ENCODE results near the gene TMEM132C. TPM values are rescaled to one million over a fixed set of nuclear protein-coding genes. Genes with fewer than 3 reads are reported as not detected.

TMEM132C gene
- total RNA-seq, 1 experiment from 2014 or later = 0.14 TPM

DNA sequence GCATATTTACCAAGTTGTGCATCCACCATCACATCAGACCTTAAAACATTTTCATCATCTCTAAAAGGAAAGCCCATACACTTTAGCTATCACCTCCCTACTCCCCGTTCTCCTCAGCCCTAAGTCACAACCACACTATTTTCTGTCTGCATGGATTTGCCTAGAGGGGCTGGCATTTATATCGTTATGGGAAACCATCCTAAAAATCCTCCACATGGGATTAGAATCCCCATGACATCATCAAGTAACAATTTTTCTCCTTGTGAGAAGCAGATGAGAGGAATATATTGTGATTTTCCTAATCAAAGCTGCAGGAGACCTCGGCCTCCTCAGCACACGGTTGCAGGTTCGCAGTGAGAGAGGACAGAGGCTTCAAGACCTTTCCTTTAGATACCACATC is 442.7 kb downstream of the TMEM132C start:
- H3K27me3 ChIP-seq (ENCODE audit: control insufficient read depth, insufficient read depth, low read length) = no peaks in the 10 kb centered on the region
- no peaks in the 10 kb centered on the region for H3K36me3 ChIP-seq (replicated peaks; ENCODE audit: control insufficient read depth, insufficient read depth, low read length)
- DNase-seq = no peak
- no peak overlapping the region for H3K4me3 ChIP-seq (ENCODE audit: insufficient read depth, low read depth, low read length)

DNA sequence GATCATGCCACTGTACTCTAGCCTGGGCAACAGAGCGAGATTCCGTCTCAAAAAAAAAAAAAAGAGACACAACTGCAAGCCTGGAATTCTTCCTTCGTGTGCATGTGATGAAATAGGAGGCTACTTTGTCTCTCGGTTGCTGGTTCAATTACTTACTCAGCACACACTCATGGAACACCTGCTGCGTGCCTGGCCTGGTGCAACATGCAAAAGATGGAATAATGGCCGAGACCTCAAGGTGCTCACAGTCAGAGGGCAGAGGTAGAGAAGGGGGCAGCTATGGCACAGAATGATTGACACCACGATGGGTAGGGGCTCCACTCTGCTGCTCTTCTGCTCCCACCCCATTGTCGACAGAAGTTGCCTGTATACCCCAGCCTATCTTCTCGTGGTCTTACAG is 444.5 kb downstream of the TMEM132C start:
- no peaks in the 10 kb centered on the region for H3K36me3 ChIP-seq (replicated peaks; ENCODE audit: control insufficient read depth, insufficient read depth, low read length)
- no peak overlapping the region for H3K4me3 ChIP-seq (ENCODE audit: insufficient read depth, low read depth, low read length)
- no peak for DNase-seq
- no peaks in the 10 kb centered on the region for H3K27me3 ChIP-seq (ENCODE audit: control insufficient read depth, insufficient read depth, low read length)

DNA sequence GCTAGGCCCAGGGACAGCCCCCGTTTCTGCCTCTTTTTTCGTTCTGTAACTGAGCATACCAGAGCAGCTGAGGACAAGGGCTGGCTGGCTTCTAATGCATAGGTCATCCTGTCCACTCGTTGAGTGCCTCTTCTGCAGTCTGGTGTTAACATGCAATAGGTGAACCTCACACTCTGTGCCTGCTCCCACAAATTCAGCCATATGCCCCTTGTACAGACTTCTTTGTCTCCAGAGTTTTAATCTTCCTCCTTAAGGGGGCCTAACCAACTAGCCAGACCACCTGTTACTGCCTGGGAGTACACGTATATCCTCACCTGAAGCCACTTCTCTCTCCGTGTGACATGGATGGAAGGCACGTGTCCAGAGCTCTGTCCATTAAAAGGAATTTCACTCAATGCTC is 445.7 kb downstream of the TMEM132C start:
- no peak for DNase-seq
- H3K36me3 ChIP-seq (replicated peaks; ENCODE audit: control insufficient read depth, insufficient read depth, low read length) = no peaks in the 10 kb centered on the region
- no peak overlapping the region for H3K4me3 ChIP-seq (ENCODE audit: insufficient read depth, low read depth, low read length)
- H3K27me3 ChIP-seq (ENCODE audit: control insufficient read depth, insufficient read depth, low read length) = no peaks in the 10 kb centered on the region

DNA sequence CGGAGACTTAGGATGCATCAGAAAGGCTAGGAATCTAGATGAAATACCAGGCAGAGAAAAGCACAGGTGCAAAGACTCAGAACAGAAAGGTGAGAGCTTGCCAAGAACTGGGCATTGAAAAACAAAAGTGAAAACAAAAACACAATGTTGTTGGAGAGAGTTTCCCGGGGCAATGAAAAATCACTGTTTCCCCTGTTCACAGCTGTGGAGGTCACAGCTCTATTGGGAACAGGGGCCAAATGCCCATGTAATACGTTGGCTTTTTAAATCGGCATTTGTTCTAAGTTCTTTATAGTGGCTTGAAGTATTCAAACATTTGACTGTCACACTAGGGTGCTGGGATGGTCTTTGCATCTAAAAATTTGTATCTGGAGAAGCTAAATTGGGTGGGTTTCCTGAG is 448.5 kb downstream of the TMEM132C start:
- Histone ChIP-seq H3K36me3 (replicated peaks; ENCODE audit: control insufficient read depth, insufficient read depth, low read length) (no peaks in the 10 kb centered on the region), H3K27me3 (ENCODE audit: control insufficient read depth, insufficient read depth, low read length) (no peaks in the 10 kb centered on the region), H3K4me3 (ENCODE audit: insufficient read depth, low read depth, low read length) (no peak overlapping the region)
- no peak for DNase-seq

DNA sequence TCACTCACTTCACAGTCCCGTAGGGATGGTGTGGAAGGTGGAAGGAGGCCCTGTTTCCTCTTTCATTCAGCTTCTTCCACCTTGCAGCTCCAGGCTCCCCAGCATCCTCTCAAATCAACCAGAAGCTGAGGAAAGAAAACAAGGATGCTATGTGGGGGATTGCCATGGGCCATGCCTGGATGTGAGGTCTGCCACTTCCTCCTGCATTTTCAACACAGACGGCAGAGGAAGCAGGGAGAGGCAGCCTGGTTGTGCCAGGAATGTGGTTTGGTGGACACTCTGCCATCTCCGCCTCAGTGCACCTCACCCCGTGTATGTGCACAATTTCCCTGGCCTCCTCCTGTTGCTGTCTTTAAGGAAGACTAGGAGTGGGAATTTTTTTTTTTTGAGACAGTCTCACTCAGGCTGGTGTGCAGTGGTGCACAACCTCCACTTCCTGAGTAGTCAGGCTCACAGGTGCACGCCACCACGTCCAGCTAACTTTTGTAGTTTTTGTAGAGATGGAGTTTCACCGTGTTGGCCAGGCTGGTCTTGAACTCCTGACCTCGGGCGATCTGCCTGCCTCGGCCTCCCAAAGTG is 457.6 kb downstream of the TMEM132C start:
- no peak for DNase-seq
- no peaks in the 10 kb centered on the region for H3K36me3 ChIP-seq (replicated peaks; ENCODE audit: control insufficient read depth, insufficient read depth, low read length)
- no peak overlapping the region for H3K4me3 ChIP-seq (ENCODE audit: insufficient read depth, low read depth, low read length)
- H3K27me3 ChIP-seq (ENCODE audit: control insufficient read depth, insufficient read depth, low read length) = no peaks in the 10 kb centered on the region

DNA sequence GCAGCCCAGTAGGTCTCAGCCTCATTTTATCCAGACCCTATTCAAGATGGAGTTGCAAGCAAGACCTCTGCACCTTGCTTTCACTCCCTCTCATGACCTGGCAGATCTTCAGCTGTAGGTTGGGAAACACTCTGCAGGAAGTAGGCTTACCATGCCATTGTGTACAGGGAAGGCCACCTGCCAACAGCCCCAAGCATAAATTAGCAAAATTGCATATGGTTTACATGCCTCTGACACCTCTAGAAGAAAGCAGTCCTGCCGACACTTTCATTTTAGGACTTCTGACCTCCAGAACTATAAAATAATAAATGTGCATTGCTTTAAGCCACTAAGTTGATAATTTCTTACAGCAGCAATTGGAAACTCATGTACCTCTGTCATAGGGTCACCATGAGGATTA is 459.9 kb downstream of the TMEM132C start:
- no peak for DNase-seq
- Histone ChIP-seq H3K4me3 (ENCODE audit: insufficient read depth, low read depth, low read length) (no peak overlapping the region), H3K27me3 (ENCODE audit: control insufficient read depth, insufficient read depth, low read length) (peaks cover 2% of the 10 kb centered on the region; the same call in 1 of the 2 replicates), H3K36me3 (replicated peaks; ENCODE audit: control insufficient read depth, insufficient read depth, low read length) (no peaks in the 10 kb centered on the region)

DNA sequence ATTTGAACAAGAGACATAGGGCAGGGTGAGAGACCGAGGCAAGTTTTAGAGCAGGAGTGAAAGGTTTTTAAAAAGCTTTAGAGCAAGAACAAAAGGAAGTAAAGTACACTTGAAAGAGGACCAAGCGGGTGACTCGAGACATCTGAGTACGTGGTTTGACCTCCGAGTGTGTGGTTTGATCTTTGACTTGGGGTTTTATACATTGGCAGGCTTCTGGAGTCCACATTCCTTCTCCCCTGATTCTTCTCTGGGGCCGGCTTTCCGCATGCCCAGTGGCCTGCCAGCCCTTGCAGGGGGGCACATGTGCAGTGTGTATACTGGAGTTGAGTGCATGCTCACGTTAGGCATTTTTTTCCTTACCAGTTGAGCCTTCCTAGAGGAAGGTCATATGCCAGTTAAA is 460.5 kb downstream of the TMEM132C start:
- DNase-seq = no peak
- no peak overlapping the region for H3K4me3 ChIP-seq (ENCODE audit: insufficient read depth, low read depth, low read length)
- no peaks in the 10 kb centered on the region for H3K36me3 ChIP-seq (replicated peaks; ENCODE audit: control insufficient read depth, insufficient read depth, low read length)
- peaks cover 2% of the 10 kb centered on the region; the same call in 1 of the 2 replicates for H3K27me3 ChIP-seq (ENCODE audit: control insufficient read depth, insufficient read depth, low read length)

DNA sequence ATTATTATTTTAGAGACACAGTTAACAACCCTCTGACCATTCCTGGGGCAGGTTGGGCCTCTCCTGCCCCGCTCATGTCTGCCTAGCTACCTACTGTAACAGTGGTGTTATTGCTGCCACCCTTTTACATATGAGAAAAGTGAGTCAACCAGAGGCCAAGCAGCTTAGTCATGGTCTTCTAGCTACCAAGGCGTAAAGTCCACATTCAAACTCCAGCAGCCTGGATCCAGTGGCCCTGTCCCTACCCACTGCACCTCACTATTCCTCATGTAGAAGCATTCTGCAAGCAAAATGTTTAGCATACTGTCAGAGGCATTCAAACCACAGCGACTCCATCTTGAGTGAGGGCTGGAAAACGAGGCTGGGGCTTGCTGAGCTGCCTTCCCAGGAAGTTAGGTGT is 461.0 kb downstream of the TMEM132C start:
- no peaks in the 10 kb centered on the region for H3K36me3 ChIP-seq (replicated peaks; ENCODE audit: control insufficient read depth, insufficient read depth, low read length)
- DNase-seq = no peak
- H3K4me3 ChIP-seq (ENCODE audit: insufficient read depth, low read depth, low read length) = no peak overlapping the region
- H3K27me3 ChIP-seq (ENCODE audit: control insufficient read depth, insufficient read depth, low read length) = peaks cover 2% of the 10 kb centered on the region

DNA sequence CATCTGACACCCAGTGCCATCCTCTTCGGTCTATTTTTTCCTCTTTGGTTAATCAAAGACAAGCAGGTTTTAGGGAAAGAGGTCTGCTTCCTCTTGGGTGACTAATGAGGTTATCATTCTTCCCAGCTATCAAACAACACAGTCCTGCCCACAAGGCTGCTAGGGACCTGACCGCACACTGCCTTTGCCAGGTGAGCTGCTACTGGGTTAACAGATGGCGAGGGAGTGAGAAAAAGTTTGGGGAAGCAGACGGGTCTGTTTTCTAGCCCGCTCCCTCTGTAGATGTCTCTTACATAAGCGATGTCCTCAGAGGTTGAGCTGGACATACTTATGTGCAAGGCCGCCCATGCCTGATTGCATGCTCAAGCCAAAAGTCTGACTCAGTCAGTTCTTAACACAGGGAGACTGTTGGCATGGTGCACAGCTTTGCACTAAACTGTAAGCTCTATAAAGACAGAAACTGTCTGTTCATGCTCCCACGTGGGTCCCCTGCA is 462.7 kb downstream of the TMEM132C start:
- no peak for DNase-seq
- H3K36me3 ChIP-seq (replicated peaks; ENCODE audit: control insufficient read depth, insufficient read depth, low read length) = no peaks in the 10 kb centered on the region
- H3K4me3 ChIP-seq (ENCODE audit: insufficient read depth, low read depth, low read length) = no peak overlapping the region
- H3K27me3 ChIP-seq (ENCODE audit: control insufficient read depth, insufficient read depth, low read length) = peaks cover 4% of the 10 kb centered on the region

DNA sequence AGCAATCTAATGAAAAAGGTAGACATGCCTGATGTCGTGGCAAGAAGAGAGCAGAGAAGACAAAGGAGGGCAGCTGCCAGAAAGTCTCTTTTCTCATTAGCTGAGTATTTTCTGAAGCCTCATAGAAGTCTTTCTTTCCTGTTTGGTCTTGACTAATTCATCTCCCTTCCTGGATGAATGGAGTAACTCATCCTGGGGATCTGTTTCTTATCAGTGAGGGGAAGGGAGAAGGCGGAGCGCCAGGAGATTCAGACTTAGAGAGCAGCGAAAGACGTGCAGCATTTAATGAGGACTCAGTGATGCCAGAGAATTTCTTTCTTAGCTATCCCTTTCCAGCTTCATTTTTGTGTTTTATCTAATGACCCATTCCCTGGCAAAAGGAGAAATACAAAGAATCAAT is 467.4 kb downstream of the TMEM132C start:
- Histone ChIP-seq H3K36me3 (replicated peaks; ENCODE audit: control insufficient read depth, insufficient read depth, low read length) (no peaks in the 10 kb centered on the region), H3K27me3 (ENCODE audit: control insufficient read depth, insufficient read depth, low read length) (peaks cover 4% of the 10 kb centered on the region), H3K4me3 (ENCODE audit: insufficient read depth, low read depth, low read length) (no peak overlapping the region)
- DNase-seq = no peak

DNA sequence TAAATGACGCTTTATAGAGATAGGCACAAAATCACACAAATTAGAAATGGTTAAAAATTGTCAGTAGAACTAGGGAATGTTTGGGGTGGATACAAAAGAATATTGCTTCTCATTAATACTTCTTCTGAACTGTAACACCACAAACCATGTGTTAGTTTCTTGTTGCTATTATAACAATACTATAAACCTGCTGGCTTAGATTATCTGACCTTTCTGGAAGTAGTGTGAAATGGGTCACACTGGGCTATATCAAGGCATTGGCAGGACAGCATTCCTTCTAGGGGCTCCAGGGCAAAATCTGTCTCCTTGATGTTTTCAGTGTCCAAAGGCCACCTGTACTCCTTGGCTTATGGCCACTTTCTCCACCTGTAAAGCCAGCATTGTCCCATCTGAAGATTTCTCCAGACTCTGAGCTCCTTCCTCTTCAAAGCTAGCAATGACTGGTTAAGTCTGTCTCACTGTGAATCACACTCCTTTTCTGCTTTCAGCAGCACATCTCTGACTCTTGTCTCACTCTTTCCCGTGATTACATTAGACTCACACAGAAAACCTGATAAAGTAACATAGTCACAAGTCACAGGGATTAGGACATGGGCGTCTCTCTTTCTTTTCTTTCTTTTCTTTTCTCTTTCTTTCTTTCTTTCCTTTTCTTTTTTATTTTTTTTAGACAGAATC is 470.5 kb downstream of the TMEM132C start:
- no peak overlapping the region for H3K4me3 ChIP-seq (ENCODE audit: insufficient read depth, low read depth, low read length)
- DNase-seq = no peak
- H3K27me3 ChIP-seq (ENCODE audit: control insufficient read depth, insufficient read depth, low read length) = peaks cover 2% of the 10 kb centered on the region

DNA sequence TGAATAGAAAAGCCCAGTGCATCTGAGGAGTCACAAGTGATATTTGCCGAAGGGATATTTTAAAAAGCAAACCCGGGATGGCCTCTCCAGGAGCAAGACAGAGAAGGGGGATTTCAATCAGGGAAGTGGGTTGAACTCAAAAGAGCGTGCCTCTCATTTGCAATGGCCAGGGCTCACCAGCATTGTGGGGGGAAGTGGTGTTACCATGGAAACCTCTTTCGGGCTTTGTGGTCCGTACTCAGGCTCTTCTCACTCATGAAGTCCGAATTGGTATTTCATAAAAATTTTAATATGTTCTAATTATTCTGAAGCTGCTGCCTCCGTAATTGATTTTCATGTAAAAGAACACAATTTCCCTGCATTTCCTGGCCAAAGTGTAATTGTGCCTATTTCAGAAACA is 476.9 kb downstream of the TMEM132C start:
- no peaks in the 10 kb centered on the region; the same call in 1 of the 2 replicates for H3K27me3 ChIP-seq (ENCODE audit: control insufficient read depth, insufficient read depth, low read length)
- no peaks in the 10 kb centered on the region for H3K36me3 ChIP-seq (replicated peaks; ENCODE audit: control insufficient read depth, insufficient read depth, low read length)
- H3K4me3 ChIP-seq (ENCODE audit: insufficient read depth, low read depth, low read length) = no peak overlapping the region
- DNase-seq = no peak

More for the DNA sequence above, 470.5 kb downstream of the TMEM132C start:
- no peaks in the 10 kb centered on the region for H3K36me3 ChIP-seq (replicated peaks; ENCODE audit: control insufficient read depth, insufficient read depth, low read length)

DNA sequence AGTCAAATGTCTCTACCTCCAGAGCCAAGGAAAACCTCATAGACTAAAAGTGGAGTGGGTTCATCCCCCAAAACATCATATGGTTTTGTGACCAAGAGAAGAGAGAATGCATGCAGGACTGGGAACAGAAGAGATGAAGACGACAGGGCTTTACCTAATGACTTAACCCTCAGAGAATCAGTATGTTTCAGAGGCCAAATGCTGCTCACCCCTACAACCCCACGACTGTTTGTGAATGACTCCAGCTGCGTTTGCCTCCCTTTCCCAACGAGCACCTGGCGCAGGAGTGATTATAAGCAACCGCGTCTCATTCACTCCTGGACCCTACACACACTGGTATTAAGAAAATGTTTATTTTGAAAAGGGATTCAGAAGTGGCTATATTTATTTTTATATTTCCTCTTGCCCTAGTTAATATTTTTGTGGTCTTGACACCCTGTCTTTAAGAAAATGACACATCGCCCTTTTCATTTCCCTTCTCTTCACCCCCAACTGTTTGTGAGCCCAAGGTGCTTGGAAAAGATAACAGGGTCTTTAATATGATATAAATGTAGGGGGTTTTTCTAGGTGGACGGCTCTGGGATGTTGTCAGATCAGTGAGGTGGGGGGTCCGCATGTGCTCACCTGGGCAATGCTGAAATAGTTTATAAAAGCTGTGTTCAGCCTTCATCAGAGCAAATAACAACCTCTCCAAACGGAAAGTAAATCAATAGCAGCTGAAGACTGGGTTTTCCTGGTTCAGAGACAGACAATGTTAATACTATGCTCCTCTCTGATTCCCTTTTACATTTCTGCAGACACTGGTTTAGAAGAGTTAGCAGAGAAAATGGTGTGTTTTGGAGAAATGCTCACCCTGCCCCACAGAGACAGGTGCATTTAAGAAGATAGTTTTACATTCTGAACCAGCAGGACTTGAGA is 479.1 kb downstream of the TMEM132C start:
- no peak for DNase-seq
- Histone ChIP-seq H3K27me3 (ENCODE audit: control insufficient read depth, insufficient read depth, low read length) (no peaks in the 10 kb centered on the region; the same call in 1 of the 2 replicates), H3K36me3 (replicated peaks; ENCODE audit: control insufficient read depth, insufficient read depth, low read length) (no peaks in the 10 kb centered on the region), H3K4me3 (ENCODE audit: insufficient read depth, low read depth, low read length) (no peak overlapping the region)

DNA sequence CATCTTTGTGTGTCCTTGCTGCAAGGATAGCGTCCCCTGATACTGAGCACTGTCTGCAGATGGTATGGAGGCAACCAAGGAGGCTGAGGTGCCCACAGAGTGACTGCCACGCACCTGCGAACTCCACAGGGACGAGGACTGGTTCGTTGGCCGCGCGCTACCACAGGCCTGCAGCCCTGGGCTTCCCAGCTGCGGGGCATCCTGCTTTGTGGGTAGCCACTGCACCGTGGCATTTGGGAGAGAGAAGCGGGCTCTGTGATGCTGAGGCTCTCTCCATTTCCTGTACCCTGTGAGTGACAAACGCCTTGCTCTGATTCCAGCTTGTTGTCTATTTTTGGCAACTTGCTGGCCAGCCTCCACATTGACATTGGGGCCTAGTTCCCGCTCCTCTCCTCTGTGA is 480.5 kb downstream of the TMEM132C start:
- Histone ChIP-seq H3K36me3 (replicated peaks; ENCODE audit: control insufficient read depth, insufficient read depth, low read length) (no peaks in the 10 kb centered on the region), H3K27me3 (ENCODE audit: control insufficient read depth, insufficient read depth, low read length) (no peaks in the 10 kb centered on the region; the same call in 1 of the 2 replicates), H3K4me3 (ENCODE audit: insufficient read depth, low read depth, low read length) (no peak overlapping the region)
- no peak for DNase-seq

DNA sequence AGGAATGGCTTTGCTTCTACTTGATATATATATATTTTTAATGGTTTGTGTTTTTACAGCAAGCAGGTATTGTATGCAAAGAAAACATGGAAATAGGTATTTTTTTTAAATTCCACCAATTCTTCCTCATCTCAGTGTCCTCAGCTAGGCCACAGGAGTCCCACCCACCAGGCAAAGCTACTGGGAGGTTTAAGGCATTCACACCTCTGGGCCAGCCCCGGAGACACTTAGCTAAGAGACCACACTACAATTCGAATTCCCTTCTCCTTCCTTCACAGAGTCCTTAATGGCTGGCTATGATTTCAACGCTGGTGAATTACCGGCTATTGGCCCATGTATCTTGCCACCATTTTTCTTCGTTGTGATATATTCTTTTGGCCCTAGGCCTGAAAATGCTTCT is 485.4 kb downstream of the TMEM132C start:
- no peaks in the 10 kb centered on the region for H3K36me3 ChIP-seq (replicated peaks; ENCODE audit: control insufficient read depth, insufficient read depth, low read length)
- DNase-seq = no peak
- no peak overlapping the region for H3K4me3 ChIP-seq (ENCODE audit: insufficient read depth, low read depth, low read length)
- H3K27me3 ChIP-seq (ENCODE audit: control insufficient read depth, insufficient read depth, low read length) = no peaks in the 10 kb centered on the region
